Measurements from ENCODE around the gene PIP5K1B. TPM values are rescaled to one million over a fixed set of nuclear protein-coding genes. Genes with fewer than 3 reads are reported as not detected.
A peak's percentile ranks its signal among the peaks of the same experiment; 100 is the strongest.

Gene PIP5K1B
- polyA plus RNA-seq, 12 donors = 0.85 to 5.9 (median 1.4) TPM; not detected in 1

DNA sequence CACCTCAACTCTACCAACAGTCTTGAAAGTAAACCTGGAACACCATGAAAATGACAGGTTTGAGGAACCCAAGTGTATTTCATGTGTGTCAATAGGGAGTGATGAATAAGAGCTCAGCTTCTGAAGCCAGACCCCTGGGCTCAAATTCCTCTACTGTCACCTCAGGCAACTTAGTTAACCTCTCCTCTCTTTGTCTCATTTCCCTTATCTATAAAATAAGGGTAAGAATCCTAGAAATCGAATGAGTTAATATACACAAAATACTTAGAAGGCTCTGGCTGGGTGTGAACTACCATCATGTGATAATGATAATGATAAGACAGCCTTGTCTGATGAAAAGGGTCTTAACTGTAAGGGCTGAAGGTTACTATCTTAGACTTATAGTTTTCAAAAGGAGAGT is 66.3 kb downstream of the PIP5K1B start:
- DNase-seq = no peak

DNA sequence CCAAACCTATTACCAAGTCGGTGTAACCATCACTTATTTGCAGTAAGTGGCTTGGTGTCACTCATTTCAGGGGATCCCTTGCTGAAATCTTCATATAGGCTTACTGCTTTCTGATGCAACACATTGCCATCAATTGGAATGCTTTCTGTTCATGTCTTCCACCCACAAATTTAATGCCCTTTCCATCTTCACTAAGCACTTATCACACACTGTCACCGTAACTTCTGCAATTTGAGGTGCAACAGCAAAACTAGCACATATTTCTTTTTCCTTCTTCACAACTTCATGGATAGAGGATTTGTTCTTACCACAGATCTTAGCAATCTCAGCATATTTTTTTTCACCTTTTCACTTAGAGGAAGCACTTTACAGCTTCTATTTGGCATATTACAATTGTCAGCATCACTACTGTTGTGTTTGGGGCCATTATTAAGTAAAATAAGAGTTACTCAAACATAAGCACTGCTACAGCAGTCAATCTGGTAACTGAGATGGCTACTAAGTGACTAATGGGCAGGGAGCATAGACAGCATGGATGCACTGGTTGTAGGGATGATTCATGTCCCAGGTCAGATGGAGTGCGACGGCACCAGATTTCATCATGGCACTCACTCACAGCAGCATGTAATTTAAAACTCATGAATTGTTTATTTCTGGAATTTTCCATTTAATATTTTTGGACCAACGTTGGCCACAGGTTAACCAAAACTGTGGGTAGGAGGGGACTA is 70.1 kb downstream of the PIP5K1B start:
- DNase-seq = no peak

DNA sequence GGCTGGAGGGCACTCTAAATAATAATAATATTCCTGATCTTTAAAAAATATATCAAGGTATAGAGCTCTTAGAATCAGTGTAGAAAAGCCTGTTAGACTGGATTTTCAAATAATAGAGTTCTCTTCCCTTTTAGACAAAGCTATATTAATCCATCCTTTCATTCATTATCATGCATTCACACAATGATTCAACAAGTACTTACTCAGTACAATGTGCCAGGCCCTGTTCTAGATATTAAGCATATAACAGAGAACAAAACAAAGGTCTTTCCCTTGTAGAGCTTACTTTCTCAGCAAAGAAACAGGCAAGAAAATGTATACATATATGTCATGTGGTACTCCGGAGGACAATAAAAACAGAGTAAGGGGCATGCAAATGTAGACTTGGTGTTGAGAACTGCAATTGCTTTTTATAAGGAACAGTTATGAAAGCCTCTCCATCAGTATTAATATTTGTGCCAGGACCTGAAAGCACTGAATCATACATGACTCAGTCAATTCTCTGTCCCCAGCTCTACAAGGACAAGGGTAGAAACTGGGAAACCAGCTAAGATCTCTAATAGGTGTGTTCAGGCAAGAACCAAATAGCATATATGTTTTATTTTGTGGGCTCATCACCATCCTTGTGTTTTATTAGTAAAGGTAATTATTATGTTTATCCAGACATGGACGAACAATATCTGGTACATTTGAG is 72.2 kb downstream of the PIP5K1B start:
- DNase-seq = no peak

DNA sequence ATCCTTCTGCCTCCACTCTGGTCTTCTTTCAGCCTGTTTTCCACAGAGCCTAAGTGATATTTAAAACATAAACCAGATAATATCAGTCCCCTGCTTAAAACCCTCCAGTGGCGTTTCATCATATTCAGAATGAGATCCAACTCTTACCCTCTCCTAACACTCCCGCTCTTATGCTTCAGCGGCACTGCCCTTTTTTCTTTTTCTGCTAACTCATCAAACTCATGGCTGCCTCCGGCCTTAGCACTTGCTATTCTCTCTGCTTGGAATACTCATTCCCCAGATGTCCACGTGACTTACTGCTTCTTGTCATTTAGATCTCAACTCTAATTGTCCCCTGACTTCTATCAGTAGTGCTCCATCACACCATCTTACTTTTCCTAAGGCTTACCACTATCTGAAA is 73.6 kb downstream of the PIP5K1B start:
- DNase-seq = no peak

DNA sequence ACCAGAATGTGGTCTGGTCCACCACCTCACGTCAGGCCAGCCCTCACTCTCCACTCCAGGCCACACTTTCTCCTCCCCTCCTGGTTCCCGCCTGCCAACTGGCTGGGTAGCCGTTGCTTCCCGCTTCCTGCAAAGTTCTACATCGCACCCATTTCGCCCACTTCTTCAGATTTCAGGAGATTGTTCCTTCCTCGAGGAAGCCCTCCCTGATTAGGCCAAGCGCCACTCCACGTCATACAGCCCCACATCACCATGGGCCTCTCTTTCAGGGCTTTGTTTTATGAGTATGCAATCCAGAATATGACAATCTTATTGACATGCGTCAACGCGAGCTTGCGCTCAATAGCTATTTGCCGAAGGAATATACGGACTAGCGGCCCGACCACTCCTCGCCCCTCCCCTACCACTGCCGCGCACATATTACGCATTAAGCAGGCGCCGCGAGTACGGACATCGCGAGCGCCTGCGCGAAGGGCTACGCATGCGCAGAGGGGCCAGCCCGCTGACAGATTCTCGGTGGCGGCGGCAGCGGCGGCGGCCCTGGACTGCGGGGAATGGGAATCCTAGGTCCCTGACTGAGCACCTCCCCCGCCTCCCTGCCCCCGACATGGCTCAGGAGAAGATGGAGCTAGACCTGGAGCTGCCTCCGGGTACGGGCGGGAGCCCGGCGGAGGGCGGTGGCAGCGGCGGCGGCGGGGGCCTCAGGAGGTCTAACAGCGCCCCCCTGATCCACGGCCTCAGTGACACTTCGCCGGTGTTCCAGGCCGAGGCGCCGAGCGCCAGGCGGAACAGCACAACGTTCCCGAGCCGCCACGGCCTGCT is 74.7 kb downstream of the PIP5K1B start:
- DNase-seq = peak; percentile 97

DNA sequence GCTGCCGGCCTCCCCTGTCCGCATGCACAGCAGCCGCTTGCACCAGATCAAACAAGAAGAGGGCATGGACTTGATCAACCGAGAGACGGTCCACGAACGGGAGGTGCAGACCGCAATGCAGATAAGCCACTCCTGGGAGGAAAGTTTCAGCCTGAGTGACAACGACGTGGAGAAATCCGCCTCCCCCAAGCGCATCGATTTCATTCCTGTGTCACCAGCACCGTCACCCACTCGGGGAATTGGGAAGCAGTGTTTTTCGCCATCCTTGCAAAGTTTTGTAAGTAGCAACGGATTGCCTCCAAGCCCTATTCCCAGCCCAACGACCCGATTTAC is 75.3 kb downstream of the PIP5K1B start:
- DNase-seq = no peak

DNA sequence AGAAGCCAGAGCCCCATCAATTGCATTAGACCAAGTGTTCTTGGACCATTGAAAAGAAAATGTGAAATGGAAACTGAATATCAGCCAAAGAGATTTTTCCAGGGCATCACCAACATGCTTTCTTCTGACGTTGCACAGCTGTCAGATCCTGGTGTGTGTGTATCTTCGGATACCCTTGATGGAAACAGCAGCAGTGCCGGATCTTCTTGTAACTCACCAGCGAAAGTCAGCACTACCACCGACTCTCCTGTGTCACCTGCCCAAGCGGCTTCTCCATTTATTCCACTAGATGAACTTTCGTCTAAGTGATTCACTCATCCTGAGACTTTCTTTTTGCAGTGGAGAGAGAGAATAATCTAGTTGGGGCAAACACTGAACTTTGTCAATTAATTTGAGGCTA is 75.7 kb downstream of the PIP5K1B start:
- DNase-seq = no peak

DNA sequence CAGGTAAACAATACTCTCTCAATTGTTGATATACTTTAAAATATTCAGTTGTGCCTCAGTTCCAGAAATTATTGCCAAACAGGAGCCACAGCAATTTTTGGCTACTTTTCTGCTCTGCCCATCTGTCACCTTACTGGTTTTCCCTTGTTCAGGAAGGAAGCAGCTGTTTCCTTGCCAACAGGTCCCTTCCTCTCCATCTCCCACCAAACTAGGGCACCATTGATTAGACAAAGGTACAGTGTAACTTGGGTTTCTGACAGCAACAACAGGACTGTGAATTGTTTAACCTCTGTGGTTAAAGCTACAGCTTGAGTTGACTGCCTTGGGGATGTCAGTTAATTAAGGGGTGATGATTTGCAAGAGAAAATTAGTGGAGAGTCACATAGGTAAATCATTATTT is 76.9 kb downstream of the PIP5K1B start:
- no peak for DNase-seq

DNA sequence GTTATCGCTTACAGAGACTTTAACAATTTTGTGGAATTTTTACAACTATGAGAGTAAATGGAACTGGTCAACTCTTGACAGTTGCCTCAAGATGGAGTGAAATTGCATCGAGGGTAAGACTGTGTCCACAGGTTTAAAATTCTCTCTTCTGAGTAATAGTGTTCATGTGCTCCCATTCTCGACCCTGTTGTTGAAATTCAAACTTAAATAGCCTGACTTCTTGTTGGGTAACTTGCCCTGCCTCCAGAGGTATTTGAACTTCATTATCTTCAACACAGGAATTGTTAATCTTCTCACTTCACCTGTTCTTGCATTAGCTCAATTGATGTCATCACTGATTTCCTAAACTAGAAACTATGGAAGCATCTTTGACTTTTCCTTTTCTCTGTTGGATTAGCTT is 77.5 kb downstream of the PIP5K1B start:
- DNase-seq = no peak

DNA sequence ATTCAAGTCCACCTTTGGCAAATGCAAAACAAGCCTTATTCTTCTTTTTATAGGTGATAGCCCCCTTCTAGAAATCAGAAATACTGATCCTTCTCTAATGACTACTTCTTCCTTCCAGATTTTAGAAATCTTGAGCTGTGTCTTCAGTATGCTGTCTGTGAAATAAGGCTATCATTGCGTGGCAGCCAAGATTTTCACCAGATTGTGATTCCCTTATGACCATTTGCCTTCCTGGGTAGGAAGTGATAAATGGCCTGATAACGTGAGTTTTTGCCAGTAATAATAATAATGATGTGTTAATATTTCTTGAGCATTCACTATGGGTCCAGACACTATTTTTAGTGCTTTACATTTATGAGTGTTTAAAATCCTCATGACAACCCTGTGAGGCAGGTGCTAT is 80.9 kb downstream of the PIP5K1B start:
- DNase-seq = no peak

DNA sequence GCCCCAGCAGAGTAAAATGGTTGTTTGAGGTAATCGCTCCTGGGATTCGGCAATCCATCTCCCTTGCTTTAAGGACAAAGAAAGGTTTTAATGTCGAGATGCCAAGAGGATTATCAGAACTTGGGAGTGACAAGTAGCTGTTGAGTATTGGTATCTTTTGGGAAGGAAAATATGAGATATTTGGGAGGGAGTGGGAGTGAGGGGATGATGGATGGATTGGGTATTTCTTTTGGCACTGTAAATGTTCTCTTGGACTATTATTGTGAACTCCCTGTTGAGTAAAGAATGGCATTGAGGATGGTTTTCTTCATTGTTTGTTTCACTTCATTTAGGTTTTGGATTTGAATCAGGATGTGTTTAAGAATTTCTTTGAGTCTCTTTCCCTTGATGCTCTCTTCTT is 86.1 kb downstream of the PIP5K1B start:
- DNase-seq = no peak

DNA sequence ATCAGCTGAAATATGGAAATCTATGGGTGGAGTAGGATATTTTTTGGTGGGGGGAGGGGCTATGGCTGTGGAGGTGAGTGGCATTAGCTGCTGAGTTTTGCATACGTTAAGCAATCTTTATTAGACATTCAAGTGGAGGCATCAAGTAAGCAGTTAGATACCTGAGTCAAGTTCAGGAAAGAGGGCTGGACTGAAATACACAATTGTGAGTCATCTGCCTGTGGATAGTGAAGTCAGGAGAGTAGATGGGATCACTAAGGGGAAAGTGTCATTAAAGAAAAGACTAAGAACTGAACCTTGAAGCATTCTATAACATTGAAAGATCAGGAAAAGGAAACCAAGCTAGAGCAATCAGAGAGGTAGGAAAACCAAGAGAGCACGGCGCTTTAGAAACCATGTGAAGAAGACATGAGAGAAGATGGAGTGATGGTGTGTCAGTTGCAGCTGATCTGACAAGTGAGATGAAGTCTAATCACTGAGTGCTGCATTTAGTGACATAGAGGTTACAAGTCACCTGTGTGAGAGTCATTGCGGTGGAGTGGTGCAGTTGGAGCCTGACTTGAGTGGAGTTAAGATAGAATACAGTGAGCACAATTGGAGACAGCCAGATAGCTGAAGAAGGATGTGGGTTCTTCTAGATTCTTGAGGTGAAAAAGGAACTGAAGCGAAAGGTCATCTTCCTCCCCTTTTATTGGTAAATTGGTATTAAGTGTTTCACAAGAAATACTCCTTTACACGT is 88.7 kb downstream of the PIP5K1B start:
- no peak for DNase-seq

DNA sequence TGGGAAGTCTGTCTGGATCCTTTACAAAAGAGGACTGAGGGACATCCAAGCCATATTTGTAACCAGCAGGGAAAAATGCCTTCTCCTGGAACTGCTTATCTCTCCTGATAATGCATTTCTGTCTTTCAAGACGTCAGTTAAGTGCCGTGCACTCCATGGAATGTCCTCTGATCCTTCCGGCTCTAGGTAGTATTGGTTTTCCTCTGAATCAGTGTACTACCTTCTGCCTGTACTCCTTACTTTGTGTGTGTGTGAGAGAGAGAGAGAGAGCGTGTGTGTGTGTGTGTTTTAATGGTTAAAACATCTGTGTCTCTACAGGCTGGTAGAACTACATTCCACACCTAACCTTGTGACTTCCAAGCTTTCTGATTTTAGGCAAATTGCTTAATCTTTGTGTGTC is 89.9 kb downstream of the PIP5K1B start:
- DNase-seq = no peak

DNA sequence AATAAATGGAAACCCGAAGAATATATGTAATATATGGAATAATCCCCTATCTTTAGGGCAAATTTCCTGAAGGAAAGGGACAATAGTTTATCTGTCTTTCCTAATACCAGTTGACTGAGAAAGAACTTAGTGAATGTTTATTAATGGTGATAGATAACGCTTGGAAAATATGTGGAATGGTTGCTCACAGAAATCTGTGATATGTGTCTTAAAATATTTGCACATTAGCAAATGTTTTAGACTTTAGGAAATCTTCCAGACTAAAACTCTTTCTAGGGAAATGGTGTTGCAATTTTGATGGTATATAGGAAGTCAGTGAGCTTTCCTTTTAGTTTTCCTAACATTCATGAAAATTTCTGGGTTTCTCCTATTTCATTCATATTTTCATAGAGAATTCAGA is 90.4 kb downstream of the PIP5K1B start:
- no peak for DNase-seq

DNA sequence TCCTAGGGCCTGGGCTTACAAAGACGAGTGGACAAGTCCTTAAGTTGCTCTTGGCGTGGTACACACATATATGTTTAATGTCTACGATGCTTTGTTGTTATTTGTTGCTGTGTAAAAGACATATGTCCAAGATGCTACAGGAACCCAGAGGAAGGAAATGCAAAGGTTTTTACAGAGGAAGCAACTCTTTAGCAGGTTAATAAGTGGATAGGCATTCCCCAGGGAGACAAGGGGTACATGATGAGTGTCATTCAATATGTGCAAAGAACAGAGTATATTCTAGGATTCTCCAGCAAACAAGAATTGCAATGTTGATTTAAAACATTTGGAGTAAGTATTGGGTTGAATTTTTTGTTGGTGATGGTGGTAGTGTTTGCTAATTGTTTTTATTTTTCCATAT is 92.1 kb downstream of the PIP5K1B start:
- DNase-seq = no peak

DNA sequence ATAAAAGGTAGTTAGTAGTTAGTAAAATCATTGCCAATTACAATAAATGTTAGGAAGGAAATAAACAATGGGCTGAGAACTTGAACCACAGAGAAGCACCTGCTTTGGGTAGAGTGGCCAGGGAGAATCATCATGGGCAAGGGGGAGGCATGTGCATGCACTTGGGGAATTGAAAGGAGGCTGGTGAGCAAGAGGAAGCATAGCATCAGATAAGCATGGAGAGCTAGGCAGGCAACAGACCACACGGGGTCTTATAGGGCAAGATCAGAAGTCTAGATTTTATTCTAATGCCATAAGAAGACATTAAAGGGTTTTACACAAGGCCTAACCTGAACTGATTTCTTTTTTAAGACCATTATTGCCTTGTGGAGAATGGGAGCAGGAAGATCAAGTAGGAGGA is 93.4 kb downstream of the PIP5K1B start:
- DNase-seq = no peak

DNA sequence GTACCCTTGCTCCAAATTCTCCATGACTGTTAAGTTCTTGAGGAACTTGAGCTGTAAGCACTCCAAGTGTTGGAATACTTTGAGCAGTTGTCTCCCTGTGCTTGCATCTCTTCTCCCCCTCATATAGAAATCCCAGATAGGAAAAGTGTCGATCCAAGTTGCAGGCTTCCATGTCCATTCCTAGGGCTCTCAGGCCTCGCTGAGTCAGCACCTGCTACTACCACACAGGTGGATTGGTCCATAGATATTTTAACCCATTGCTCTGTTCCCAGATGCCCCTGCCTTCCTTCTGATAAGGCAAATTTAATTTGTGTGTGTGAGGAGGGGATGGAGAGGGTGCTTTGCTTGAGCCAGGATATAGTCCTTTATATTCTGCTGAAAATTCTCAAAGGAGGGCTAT is 95.8 kb downstream of the PIP5K1B start:
- no peak for DNase-seq

DNA sequence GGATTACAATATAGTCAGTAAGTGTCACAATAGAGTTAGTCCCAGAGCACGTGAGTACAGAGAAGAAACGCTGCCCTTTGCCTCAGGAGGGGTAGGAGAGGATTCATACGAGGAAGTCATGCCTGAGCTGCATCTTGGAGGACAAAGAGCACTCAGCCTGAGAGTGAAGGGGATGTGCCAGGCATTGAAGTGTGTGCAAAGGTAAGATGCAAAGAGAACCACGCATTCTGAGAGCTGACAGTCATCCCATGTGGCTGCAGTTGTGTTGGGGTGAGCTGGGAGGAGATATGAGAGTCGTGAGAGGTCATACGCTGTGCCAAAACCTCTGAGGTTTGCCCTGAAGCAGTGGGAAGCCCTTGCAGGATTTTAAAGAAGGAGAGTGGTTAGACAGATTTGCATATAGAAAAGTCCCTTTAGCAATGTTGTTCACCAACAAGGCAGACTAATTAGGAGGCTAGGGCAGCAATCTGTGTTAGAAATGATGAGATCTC is 97.5 kb downstream of the PIP5K1B start:
- no peak for DNase-seq

DNA sequence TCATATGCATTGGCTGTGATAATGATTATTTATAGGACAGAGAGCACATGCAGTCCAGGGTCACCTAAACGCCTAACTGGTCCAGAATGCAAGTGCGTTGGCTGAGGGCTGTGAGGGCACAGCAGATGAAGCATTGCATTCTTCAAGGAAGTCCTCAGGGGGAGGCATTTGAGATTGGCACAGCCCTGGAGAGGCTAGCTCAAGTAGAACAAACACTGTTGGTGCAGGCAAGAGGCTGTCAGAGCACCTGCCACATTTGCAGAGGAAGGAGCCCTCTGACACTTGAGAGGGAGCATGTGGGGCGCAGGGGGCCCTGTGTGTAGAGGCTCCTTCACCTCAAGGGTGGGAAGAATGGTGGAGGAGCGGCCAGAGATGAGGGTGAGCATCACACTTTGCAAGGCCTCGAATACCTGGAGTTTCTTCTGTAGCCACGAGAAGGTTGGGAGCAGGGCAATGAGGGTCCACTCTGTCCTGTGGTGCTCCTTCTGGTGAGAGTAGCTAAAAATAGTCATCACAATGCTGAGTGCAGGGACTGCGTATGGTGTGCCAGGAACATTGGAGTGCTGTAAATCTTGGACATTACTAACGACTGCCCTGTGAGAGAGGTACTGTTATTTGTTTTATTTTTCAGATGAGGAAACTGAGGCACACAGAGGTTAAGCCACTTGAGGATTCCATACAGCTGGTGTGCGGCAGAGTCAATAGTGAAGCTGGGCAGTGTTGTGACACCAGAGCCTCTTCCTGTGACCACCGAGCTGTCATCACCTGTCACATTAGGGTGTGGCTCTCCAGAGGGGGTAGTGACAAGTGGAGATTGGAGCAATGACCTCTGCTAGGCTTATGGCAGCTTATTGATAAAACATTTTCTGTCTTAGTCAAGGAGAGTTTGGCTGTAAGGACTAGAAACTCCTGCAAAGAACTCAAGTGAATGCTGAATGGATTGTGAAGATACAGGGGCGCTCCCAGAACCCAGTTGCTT is 100.2 kb downstream of the PIP5K1B start:
- no peak for DNase-seq

DNA sequence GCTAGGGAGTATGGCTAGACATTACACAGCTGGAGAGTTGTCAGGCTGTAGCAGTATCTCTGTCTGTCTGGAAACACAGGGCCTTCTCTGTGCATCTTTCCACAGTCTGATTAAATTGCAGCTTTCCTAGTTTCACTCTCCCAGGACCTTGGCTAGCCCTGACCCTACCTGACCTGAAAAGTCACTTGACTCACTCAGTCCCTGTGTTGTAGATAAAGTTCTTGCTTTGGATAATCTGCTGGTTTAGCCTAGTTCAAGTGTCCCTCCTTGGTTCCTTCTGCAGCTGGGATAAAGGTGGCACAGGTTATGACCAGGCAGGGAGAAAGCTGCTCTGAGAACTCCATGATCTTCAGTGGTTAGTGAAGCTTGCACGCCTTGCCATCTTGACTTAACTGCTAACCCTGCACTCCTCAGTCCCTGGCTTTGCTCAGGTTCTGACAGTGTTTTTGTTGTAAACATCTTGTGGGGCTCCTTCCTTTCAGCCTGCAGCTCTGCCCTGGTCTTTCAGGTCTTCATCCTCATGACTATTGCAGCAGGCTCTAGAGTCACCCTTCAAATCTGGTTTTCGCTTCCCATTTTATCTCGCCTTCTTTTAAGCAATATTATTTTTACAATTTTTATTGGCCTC is 101.0 kb downstream of the PIP5K1B start:
- DNase-seq = no peak
